Sigmoid colon (tissue), 7 donors: ENCODE results near the gene SCN1B. TPM values are rescaled to one million over a fixed set of nuclear protein-coding genes. Genes with fewer than 3 reads are reported as not detected.

Source experiments
- DNase-seq: peaks from one replicate; pipeline ENCODE4 v3.0.0-alpha.2; 2019
- H3K27ac ChIP-seq, 4 donors: fragments of 200-600 bp; sonication (generic); one replicate each; pipeline ENCODE4 v1.5.1; 2016 to 2019; ENCODE audit warnings: mild to moderate bottlenecking in 1 of 4
- H3K27me3 ChIP-seq, 3 donors: fragments of 200-600 bp; sonication (generic); one replicate each; pipeline ENCODE4 v1.5.1; 2019; ENCODE audit warnings: mild to moderate bottlenecking in 1 of 3
- H3K36me3 ChIP-seq, 4 donors: fragments of 200-600 bp; sonication (generic); one replicate each; pipeline ENCODE4 v1.5.1; 2016 to 2019
- H3K4me1 ChIP-seq, 4 donors: fragments of 200-600 bp; sonication (generic); one replicate each; pipeline ENCODE4 v1.5.1; 2017 to 2019
- H3K4me3 ChIP-seq, 4 donors: fragments of 200-600 bp; sonication (generic); one replicate each; pipeline ENCODE4 v1.5.1; 2017 to 2019; ENCODE audit warnings: mild to moderate bottlenecking in 2 of 4, moderate library complexity in 1 of 4
- H3K9me3 ChIP-seq, 4 donors: fragments of 200-600 bp in 3 of 4; sonication (generic) in 3 of 4; one replicate each; pipeline versions ENCODE4 v1.5.1 to v1.6.1; 2013 to 2019
- EP300 ChIP-seq, 4 donors: sonication (generic); formaldehyde crosslinking; IDR thresholded peaks; one replicate each; pipeline ENCODE4 v1.6.1; 2017; ENCODE audit warnings: antibody characterized with exemption in 4 of 4
- POLR2A ChIP-seq, 2 donors: fragments of 450-650 bp; IDR thresholded peaks; one replicate each; pipeline ENCODE4 v1.6.1; 2016; ENCODE audit warnings: antibody characterized with exemption in 2 of 2, mild to moderate bottlenecking in 2 of 2, moderate library complexity in 2 of 2
- POLR2AphosphoS5 ChIP-seq, 4 donors: sonication (generic); formaldehyde crosslinking; IDR thresholded peaks; one replicate each; pipeline ENCODE4 v1.6.1; 2017; ENCODE audit warnings: antibody characterized with exemption in 4 of 4
- WGBS, 2 donors: extraction: QIAGEN DNeasy Blood & Tissue Kit; methylation state at CpG; one replicate each; pipeline ENCODE4 v1.1.7; 2013; 5-methylcytosine and 5-hydroxymethylcytosine counted together
- intact Hi-C: fragments of 100-400 bp; cut with DNase I; formaldehyde crosslinking; loops from one replicate; pipeline ENCODE4 v1.15.1; 2023
- polyA plus RNA-seq, 3 donors: library from polyadenylated mRNA; stranded (reverse); fragments of 200-250 nt; gene quantifications; one replicate each; pipeline ENCODE4 v1.2.3, GENCODE V29; 2013
- total RNA-seq, 4 donors: library from RNA; depleted of rRNA; stranded (reverse); fragments of >200 nt; gene quantifications; one replicate each; pipeline ENCODE4 v1.1.0, GENCODE V29; 2016
- TF ChIP-seq, protein P1 (sequence below), 4 experiments: fragments of 450-650 bp in 3 of 4; fragments of 200-600 bp in 1 of 4; IDR thresholded peaks; one replicate each; pipeline ENCODE4 v1.5.1; 2016 to 2019; ENCODE audit warnings: antibody characterized with exemption in 4 of 4, mild to moderate bottlenecking in 3 of 4, moderate library complexity in 2 of 4
- donor health status: healthy with polysubstance abuse.
- donor health status: Bipolar disorder and iron deficiency.
- donor health status: healthy.

The SCN1B gene
- total and polyA plus RNA-seq, 7 donors: 3.0 to 10.0 (median 5.7) TPM

DNA sequence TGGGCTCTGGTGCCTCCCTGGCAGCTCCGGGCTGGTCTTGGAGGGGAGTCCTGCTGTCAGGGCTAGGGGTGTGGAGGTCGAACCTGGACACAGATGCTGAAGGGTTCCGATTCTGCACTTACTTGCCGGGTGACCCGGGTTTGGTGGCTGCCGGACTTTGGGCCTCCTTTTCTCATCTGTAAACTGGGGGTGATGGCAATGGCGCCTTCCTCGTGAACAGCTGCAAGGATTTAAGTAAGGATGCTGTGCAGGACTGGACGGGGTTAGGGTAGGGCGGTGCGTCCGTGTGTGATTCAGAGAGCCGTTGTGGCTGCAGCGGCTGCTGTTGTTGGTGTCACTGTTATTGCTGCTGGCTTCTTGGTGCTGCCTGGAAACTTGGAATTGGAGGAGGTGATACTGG lies 13.6 kb downstream of the SCN1B start:
- Histone ChIP-seq H3K27ac (no peak overlapping the region), H3K4me1 (peaks cover 0 to 26% (median 23%) of the 10 kb centered on the region in 4 donors), H3K36me3 (no peaks in the 10 kb centered on the region), H3K4me3 (no peak overlapping the region), H3K27me3 (peaks cover 6 to 33% (median 25%) of the 10 kb centered on the region in 3 donors), H3K9me3 (no peaks in the 10 kb centered on the region)
- no peak for TF ChIP-seq POLR2AphosphoS5 (IDR thresholded peaks at IDR 0.05)
- no peak for TF ChIP-seq EP300 (IDR thresholded peaks at IDR 0.05)
- TF ChIP-seq POLR2A (IDR thresholded peaks at IDR 0.05): no peak
- TF ChIP-seq, protein P1, sequence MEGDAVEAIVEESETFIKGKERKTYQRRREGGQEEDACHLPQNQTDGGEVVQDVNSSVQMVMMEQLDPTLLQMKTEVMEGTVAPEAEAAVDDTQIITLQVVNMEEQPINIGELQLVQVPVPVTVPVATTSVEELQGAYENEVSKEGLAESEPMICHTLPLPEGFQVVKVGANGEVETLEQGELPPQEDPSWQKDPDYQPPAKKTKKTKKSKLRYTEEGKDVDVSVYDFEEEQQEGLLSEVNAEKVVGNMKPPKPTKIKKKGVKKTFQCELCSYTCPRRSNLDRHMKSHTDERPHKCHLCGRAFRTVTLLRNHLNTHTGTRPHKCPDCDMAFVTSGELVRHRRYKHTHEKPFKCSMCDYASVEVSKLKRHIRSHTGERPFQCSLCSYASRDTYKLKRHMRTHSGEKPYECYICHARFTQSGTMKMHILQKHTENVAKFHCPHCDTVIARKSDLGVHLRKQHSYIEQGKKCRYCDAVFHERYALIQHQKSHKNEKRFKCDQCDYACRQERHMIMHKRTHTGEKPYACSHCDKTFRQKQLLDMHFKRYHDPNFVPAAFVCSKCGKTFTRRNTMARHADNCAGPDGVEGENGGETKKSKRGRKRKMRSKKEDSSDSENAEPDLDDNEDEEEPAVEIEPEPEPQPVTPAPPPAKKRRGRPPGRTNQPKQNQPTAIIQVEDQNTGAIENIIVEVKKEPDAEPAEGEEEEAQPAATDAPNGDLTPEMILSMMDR (IDR thresholded peaks at IDR 0.05): no peak
- 84 to 86% methylated on average over 14 of the region's 14 CpGs for WGBS, 2 donors
- intact Hi-C loops: no loop called here
- DNase-seq: no peak

DNA sequence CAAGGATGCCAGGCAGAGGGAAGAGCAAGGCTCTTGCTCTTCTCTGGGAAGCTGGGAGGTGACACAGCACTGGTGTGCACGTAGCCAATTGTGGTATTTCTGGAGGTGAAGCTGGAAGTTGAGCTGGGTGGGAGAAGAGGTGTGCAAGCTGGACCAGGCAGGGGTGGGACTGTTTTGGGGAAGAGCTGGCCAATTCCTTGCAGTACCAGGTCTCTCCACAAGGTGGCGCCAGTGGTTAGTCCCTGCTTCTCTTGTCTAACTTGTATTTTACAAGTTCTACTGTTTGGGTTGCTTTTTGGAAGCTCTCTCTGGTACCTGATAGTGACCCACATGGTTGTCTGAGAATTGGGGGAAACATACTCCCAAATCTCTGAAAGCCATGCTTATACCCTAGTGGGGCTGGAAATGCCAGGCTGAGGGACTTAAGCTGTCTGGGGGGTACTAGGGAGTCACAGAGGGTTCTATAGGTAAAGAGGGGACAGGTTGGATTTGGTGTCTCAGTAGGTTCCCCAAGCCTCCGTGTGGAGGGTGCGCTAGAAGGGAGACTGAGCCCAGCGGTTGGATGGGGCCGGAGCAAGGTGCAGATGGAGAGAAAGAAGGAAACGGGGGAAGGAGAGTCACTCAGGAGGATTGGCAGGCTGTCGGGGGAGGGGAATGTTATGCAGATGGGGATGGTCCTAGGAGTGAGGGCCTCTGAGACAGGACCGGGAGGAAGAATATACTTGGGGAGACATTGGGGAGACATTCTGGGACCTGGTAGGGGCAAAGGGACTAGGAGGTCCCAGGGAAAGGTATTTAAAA lies 14.2 kb downstream of the SCN1B start:
- Histone ChIP-seq H3K9me3 (no peaks in the 10 kb centered on the region), H3K4me3 (no peak overlapping the region), H3K36me3 (no peaks in the 10 kb centered on the region), H3K4me1 (peaks cover 0 to 23% (median 23%) of the 10 kb centered on the region in 4 donors), H3K27me3 (peaks cover 6 to 30% (median 23%) of the 10 kb centered on the region in 3 donors), H3K27ac (no peak overlapping the region)
- intact Hi-C loops: no loop called here
- WGBS, 2 donors: 64 to 68% methylated on average over 9 of the region's 9 CpGs
- TF ChIP-seq POLR2AphosphoS5 (IDR thresholded peaks at IDR 0.05): no peak
- TF ChIP-seq, protein P1 (IDR thresholded peaks at IDR 0.05): peak; percentile 70 to 85 (median 78)
- DNase-seq: no peak

DNA sequence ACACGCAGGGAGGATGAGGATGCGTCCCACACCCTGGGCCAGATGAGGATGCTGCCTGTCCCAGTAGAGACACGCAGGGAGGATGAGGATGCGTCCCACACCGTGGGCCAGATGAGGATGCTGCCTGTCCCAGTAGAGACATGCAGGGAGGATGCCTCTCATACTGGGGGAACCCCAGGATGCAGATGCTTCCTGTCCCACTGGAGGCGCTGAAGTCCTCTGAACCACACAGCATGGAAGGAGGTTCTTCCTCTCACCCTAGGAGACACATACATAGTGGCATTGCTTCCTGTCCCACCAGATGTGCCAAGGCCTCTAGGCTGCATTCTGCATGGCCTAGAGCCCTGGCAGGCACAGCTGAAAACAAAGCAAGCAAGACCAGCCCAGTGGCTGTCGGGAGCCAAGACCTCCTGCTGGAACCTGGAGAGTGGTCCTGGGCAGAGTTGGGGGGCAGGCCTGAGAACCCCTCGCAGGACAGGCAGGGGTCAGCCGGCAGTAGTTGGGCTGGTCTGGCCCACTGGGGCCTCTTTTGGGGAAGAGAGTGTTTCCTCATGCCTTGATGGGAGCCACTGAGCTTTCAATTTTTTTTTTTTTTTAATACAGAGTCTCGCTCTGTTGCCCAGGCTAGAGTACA lies 15.5 kb downstream of the SCN1B start:
- DNase-seq: no peak
- peaks cover 0 to 17% (median 11%) of the 10 kb centered on the region in 3 donors for H3K27me3 ChIP-seq
- intact Hi-C loops: no loop called here
- WGBS, 2 donors: 42 to 76% methylated on average over 10 of the region's 10 CpGs
- H3K4me3 ChIP-seq: no peak overlapping the region
- H3K4me1 ChIP-seq: peaks cover 0 to 12% (median 10%) of the 10 kb centered on the region in 4 donors
- no peaks in the 10 kb centered on the region for H3K36me3 ChIP-seq
- no peak overlapping the region for H3K27ac ChIP-seq
- H3K9me3 ChIP-seq: no peaks in the 10 kb centered on the region
- TF ChIP-seq POLR2A (IDR thresholded peaks at IDR 0.05): no peak
- no peak for TF ChIP-seq POLR2AphosphoS5 (IDR thresholded peaks at IDR 0.05)

GRCh38 chr19:35046461-35046860 lies 16.2 kb downstream of the SCN1B start:
- TF ChIP-seq, protein P1 (IDR thresholded peaks at IDR 0.05): no peak
- TF ChIP-seq POLR2AphosphoS5 (IDR thresholded peaks at IDR 0.05): no peak
- no peak for TF ChIP-seq POLR2A (IDR thresholded peaks at IDR 0.05)
- TF ChIP-seq EP300 (IDR thresholded peaks at IDR 0.05): no peak
- peaks cover 0 to 5% (median 3%) of the 10 kb centered on the region in 4 donors for H3K4me1 ChIP-seq
- DNase-seq: no peak
- H3K27me3 ChIP-seq: peaks cover 0 to 11% (median 4%) of the 10 kb centered on the region in 3 donors
- no peaks in the 10 kb centered on the region for H3K9me3 ChIP-seq
- 84 to 91% methylated on average over 5 of the region's 5 CpGs for WGBS, 2 donors
- no peak overlapping the region for H3K4me3 ChIP-seq
- intact Hi-C loops: no loop called here
- H3K27ac ChIP-seq: no peak overlapping the region
- H3K36me3 ChIP-seq: no peaks in the 10 kb centered on the region

DNA sequence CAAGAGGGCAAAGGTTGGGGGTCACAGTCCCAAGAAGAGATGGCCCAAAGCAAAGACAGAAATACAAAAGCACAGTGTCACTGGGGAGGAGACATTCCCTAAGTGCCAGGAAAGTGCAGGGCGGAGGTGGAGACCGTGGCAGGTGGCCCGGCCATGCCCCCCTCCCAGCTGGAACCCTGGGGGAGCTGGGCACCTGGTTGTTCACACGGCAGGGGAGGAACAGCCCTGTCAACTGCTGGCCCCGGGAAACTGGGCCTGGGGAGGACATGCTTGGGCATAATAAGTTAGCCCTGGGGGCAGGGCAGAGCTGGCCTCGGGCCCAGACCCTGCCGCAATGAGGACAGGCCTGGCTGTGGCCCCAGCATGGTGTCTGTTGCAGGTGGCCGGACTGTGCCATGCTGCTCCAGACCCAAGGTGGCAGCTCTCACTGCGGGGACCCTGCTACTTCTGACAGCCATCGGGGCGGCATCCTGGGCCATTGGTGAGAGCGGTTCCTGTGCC lies 18.7 kb downstream of the SCN1B start:
- DNase-seq: no peak
- no peaks in the 10 kb centered on the region for H3K9me3 ChIP-seq
- no peak overlapping the region for H3K27ac ChIP-seq
- H3K4me1 ChIP-seq: no peaks in the 10 kb centered on the region
- TF ChIP-seq POLR2A (IDR thresholded peaks at IDR 0.05) (no peak), POLR2AphosphoS5 (IDR thresholded peaks at IDR 0.05) (no peak), EP300 (IDR thresholded peaks at IDR 0.05) (no peak)
- TF ChIP-seq, protein P1 (IDR thresholded peaks at IDR 0.05): no peak
- H3K36me3 ChIP-seq: no peaks in the 10 kb centered on the region
- no peak overlapping the region for H3K4me3 ChIP-seq
- H3K27me3 ChIP-seq: no peaks in the 10 kb centered on the region
- WGBS, 2 donors: 35 to 71% methylated on average over 12 of the region's 12 CpGs
- intact Hi-C loops: no loop called here
